RWPE1 (cell line): Measurements from ENCODE around the gene KRT25.

Experiments used
- CTCF ChIA-PET: fragments of 350-600 bp; sonication (Branson Sonifier 250); formaldehyde crosslinking; extraction: SDS; loops from one replicate; lab custom pipeline; 2021; lab: Yijun Ruan, JAX
- POLR2A ChIA-PET: fragments of 400-600 bp; formaldehyde crosslinking; extraction: SDS; loops from one replicate; lab custom pipeline; 2020; ENCODE audit warnings: antibody characterized with exemption; ENCODE audit not compliant: low non-redundant PET; lab: Yijun Ruan, JAX
- DNase-seq: peaks from one replicate; pipeline ENCODE4 v3.0.0; 2012; ENCODE audit warnings: low spot score
- H3K27ac ChIP-seq: fragments of 450-650 bp; 2 replicates; pipeline ENCODE4 v1.5.1; 2017
- TF ChIP-seq, protein P1 (sequence below): fragments of 450-650 bp; conservative IDR thresholded peaks from 2 replicates; pipeline ENCODE4 v1.5.1; 2017; ENCODE audit warnings: low read depth, mild to moderate bottlenecking

The KRT25 gene

DNA sequence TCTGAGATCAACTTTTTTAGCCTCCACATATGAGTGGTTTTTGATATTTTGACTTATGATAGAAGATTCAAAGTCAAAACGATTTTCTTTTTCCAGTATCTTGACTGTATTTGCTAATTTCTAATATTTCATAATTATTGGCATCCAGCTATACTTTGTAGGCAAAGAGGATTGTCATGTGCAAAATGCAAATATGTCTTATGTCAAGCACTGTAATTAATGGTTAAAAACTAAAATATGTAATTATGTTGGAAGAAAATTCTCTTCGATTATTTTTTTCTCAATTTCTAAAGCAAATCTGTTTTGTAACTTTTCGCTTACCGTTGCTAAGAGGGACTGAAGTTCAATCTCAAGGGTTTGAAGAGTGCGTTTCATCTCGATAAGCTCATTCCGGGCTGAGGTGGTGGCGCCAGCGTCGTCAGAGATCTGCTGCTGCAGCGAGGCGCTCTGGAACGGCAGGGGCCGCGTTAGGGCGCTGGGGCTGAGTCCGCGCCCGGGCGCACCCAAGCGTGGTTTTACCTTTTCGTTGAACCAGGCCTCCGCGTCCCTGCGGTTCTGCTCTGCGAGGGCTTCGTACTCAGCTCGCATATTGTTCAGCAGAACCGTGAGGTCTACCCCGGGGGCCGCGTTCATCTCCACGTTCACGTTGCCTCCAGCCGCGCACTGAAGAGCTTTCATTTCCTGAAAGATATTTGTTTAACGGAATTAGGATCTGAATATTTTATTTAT, 24.2 kb upstream of the KRT25 start:
- DNase-seq = no peak
- ChIA-PET POLR2A (no interaction called here), CTCF (interaction anchor here (0.7 kb wide), 1 partner anchor 184 kb away, joined by 3 read pairs; no protein-coding TSS in a partner anchor)
- no peak overlapping the region for H3K27ac ChIP-seq
- TF ChIP-seq, protein P1, sequence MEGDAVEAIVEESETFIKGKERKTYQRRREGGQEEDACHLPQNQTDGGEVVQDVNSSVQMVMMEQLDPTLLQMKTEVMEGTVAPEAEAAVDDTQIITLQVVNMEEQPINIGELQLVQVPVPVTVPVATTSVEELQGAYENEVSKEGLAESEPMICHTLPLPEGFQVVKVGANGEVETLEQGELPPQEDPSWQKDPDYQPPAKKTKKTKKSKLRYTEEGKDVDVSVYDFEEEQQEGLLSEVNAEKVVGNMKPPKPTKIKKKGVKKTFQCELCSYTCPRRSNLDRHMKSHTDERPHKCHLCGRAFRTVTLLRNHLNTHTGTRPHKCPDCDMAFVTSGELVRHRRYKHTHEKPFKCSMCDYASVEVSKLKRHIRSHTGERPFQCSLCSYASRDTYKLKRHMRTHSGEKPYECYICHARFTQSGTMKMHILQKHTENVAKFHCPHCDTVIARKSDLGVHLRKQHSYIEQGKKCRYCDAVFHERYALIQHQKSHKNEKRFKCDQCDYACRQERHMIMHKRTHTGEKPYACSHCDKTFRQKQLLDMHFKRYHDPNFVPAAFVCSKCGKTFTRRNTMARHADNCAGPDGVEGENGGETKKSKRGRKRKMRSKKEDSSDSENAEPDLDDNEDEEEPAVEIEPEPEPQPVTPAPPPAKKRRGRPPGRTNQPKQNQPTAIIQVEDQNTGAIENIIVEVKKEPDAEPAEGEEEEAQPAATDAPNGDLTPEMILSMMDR = no peak

DNA sequence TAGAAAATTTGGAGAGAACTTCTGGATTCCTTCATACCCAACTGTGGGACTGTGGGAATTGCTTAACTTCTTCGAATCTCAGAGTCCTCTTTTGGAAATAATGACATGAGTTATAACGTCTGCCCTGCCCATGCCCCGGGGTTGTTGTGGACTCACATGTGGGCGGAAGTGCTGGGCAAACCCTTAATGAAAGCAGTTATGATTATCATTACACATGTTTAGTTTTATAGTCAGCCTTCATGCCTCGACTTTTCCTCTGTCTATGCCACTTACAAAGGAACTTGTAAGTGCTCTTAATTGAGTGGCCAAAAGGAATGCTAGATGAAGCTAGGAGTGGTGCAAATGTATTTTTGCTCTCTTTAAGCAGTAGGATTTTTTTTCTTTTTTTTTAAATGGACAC, 23.3 kb upstream of the KRT25 start:
- POLR2A ChIA-PET = no interaction called here
- peak; percentile 13 for DNase-seq
- no peak overlapping the region for H3K27ac ChIP-seq
- CTCF ChIA-PET = no interaction called here
- TF ChIP-seq, protein P1 = no peak

DNA sequence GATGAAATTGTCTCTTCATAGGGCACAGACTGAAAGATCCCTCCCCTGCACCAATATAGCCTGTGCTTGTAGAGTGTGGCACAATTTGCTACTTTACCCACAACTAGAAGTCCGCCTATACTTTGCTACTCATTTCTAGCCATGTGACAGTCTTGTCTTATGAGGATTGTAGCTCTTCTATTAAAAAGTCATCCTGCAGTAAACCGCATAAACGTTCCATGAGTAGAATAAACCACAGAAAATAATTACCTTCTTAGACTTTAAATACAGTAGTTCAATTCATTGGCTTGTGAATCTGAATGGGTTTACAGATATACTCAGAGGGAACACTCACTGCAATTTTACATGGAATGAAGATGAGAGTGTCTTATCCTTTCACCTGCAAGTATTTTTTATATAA, 22.8 kb upstream of the KRT25 start:
- no peak overlapping the region for H3K27ac ChIP-seq
- DNase-seq = no peak
- TF ChIP-seq, protein P1 = no peak
- POLR2A ChIA-PET = no interaction called here
- CTCF ChIA-PET = no interaction called here

DNA sequence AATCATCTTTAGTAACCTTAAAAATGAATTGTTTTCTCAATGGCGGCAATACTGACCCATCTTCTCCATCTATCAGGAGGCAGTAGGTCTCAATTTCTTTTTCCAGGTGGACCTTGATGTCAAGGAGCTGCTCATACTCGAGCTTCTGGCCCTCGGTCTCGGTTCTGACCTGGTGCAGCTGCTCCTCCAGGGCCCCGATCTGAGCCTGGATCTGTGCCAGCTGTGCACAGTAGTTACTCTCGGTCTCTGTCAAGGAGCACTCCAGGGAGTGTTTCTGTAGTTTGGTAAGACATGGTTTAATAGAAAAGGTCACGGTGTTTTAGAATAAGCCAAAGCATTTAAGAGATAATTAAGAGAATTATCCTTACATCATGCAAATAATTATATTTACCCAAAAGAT, 22.3 kb upstream of the KRT25 start:
- DNase-seq = no peak
- POLR2A ChIA-PET = no interaction called here
- TF ChIP-seq, protein P1 = no peak
- no peak overlapping the region for H3K27ac ChIP-seq
- CTCF ChIA-PET = no interaction called here

DNA sequence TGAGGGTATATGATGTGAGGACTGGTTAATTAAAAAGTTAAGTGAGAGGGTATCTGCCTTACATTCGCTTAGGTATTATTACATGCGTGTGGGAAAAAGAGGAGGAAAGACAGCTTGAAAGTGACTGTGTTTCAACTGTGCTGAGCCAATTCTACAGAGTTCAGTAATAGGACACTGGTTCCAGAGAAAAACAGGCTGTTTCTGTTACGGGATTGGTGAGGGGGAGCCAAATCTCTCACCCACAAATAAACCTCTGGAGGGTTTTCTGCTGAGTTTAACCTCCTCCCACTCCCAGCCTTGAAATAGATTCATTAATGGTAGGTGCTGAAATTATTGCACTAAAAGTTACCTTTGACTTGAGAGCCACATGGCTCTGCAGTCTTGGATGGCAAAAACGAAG, 20.8 kb upstream of the KRT25 start:
- no peak overlapping the region for H3K27ac ChIP-seq
- ChIA-PET POLR2A (no interaction called here), CTCF (no interaction called here)
- TF ChIP-seq, protein P1 = no peak
- no peak for DNase-seq

DNA sequence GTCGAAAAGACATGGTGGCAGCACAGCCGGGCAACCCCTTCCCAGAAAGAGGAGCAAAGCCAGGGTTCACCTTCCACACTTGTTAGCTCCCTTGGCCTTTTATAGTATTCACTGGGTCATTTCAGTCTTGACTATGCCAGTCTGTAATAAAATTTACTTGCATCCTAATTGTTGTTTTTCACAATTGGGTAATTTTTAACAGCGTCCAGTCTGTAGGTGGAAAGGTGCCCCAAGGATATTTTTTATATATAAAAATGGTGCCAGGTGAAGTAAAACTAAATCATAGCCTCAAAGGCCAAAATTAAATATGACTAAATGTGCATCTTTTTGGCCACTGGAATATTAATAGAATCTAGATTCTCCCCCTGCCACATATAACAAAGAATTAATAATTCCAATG, 17.0 kb upstream of the KRT25 start, which contains the start of gene KRT26:
KRT26 (minus strand) TSS at position 101 of the 400 bp plus-strand sequence; CDS start at position 13, 88 bp downstream.
- ChIA-PET CTCF (no interaction called here), POLR2A (no interaction called here)
- DNase-seq = no peak
- TF ChIP-seq, protein P1 = no peak
- no peak within 1 kb of the TSS for H3K27ac ChIP-seq
